Neural cell (in vitro differentiated cells): ENCODE data around the gene ABHD2. TPM values are rescaled to one million over a fixed set of nuclear protein-coding genes. Genes with fewer than 3 reads are reported as not detected.
"Not testable (repeated sequence)": the region's sequence is repeated elsewhere in the genome, so short reads cannot be mapped to it uniquely, and the experiment has no call there.

ENCODE experiments used
- H2AFZ ChIP-seq: fragments of 200-600, 300-800 bp; sonication (generic), shearing (Covaris generic); 2 replicates; pipeline ENCODE4 v1.6.0; 2014; ENCODE audit warnings: low read depth, mild to moderate bottlenecking, antibody characterized with exemption, low read length, moderate library complexity
- H3F3A ChIP-seq: fragments of 200-600 bp; shearing (Covaris generic); 2 replicates; pipeline ENCODE4 v1.6.1; 2016; ENCODE audit warnings: mild to moderate bottlenecking, moderate library complexity, mixed read lengths, antibody characterized with exemption, low read length; ENCODE audit not compliant: insufficient read depth, poor library complexity, severe bottlenecking
- H3K27ac ChIP-seq: fragments of 200-600, 300-800 bp; sonication (generic), shearing (Covaris generic); 2 replicates; pipeline ENCODE4 v1.5.1; 2014; ENCODE audit warnings: mild to moderate bottlenecking, low read length, moderate library complexity
- H3K27me3 ChIP-seq: fragments of 300-800, 200-600 bp; sonication (generic), shearing (Covaris generic); 2 replicates; pipeline ENCODE4 v1.6.0; 2014; ENCODE audit warnings: mild to moderate bottlenecking, low read depth, low read length, moderate library complexity; ENCODE audit not compliant: insufficient read depth
- H3K36me3 ChIP-seq: fragments of 300-800, 200-600 bp; sonication (generic), shearing (Covaris generic); 2 replicates; pipeline ENCODE4 v1.5.1; 2014; ENCODE audit warnings: mild to moderate bottlenecking, antibody characterized with exemption, low read length, moderate library complexity; ENCODE audit not compliant: insufficient read depth
- H3K4me2 ChIP-seq: fragments of 300-800, 200-600 bp; sonication (generic), shearing (Covaris generic); 2 replicates; pipeline ENCODE4 v1.6.0; 2014; ENCODE audit warnings: mild to moderate bottlenecking, low read length
- H3K4me3 ChIP-seq: fragments of 300-800, 200-600 bp; sonication (generic), shearing (Covaris generic); 2 replicates; pipeline ENCODE4 v1.5.1; 2014; ENCODE audit warnings: mild to moderate bottlenecking, low read length, moderate library complexity
- H3K79me2 ChIP-seq: fragments of 200-600 bp; shearing (Covaris generic); replicated peaks from 2 replicates; pipeline ENCODE4 v1.6.0; 2014; ENCODE audit warnings: mild to moderate bottlenecking, low read length, moderate library complexity; ENCODE audit not compliant: insufficient read depth
- H3K9ac ChIP-seq: fragments of 300-800, 200-600 bp; sonication (generic), shearing (Covaris generic); 2 replicates; pipeline ENCODE4 v1.6.1; 2016; ENCODE audit warnings: mild to moderate bottlenecking, low read length, mixed read lengths
- H3K9me2 ChIP-seq: fragments of 200-600 bp; shearing (Covaris generic); 2 replicates; pipeline ENCODE4 v1.6.1; 2016; ENCODE audit warnings: mild to moderate bottlenecking, low read length, mixed read lengths; ENCODE audit not compliant: insufficient read depth
- H3K9me3 ChIP-seq: fragments of 200-600, 300-800 bp; sonication (generic), shearing (Covaris generic); 2 replicates; pipeline ENCODE4 v1.6.1; 2016; ENCODE audit warnings: mild to moderate bottlenecking, mixed run types, low read length, moderate library complexity, mixed read lengths
- H4K20me1 ChIP-seq: fragments of 200-600 bp; shearing (Covaris generic); 2 replicates; pipeline ENCODE4 v1.6.1; 2016; ENCODE audit warnings: mild to moderate bottlenecking, mixed run types; ENCODE audit not compliant: insufficient read depth
- EP300 ChIP-seq: fragments of 450-650 bp; conservative IDR thresholded peaks from 2 replicates; pipeline ENCODE4 v1.6.1; 2014; ENCODE audit warnings: antibody characterized with exemption, mild to moderate bottlenecking, moderate library complexity; ENCODE audit not compliant: poor library complexity, severe bottlenecking
- EZH2 ChIP-seq: fragments of 200-600, 300-800 bp; shearing (Covaris generic), sonication (generic); IDR thresholded peaks from 2 replicates; pipeline ENCODE4 v1.6.1; 2014; ENCODE audit warnings: antibody characterized with exemption, low read length, borderline replicate concordance, mild to moderate bottlenecking; ENCODE audit not compliant: insufficient read depth, poor library complexity, severe bottlenecking
- MXI1 ChIP-seq: fragments of 450-650 bp; conservative IDR thresholded peaks from 2 replicates; pipeline ENCODE4 v1.6.1; 2014; ENCODE audit warnings: antibody characterized with exemption, mild to moderate bottlenecking; ENCODE audit not compliant: poor library complexity, severe bottlenecking
- POLR2AphosphoS5 ChIP-seq: IDR thresholded peaks from 2 replicates; pipeline ENCODE4 v1.6.1; 2012
- RAD21 ChIP-seq: fragments of 450-650 bp; conservative IDR thresholded peaks from 2 replicates; pipeline ENCODE4 v1.6.1; 2014; ENCODE audit warnings: antibody characterized with exemption, mild to moderate bottlenecking, moderate library complexity
- SMC3 ChIP-seq: fragments of 450-650 bp; conservative IDR thresholded peaks from 2 replicates; pipeline ENCODE4 v1.6.1; 2014; ENCODE audit warnings: antibody characterized with exemption, mild to moderate bottlenecking, moderate library complexity; ENCODE audit not compliant: poor library complexity
- TAF1 ChIP-seq: IDR thresholded peaks from 2 replicates; pipeline ENCODE4 v1.6.1; 2012; ENCODE audit warnings: low read depth
- polyA plus RNA-seq: library from polyadenylated mRNA; depleted of rRNA; stranded (reverse); fragments of >200 nt; gene quantifications from 2 replicates; pipeline ENCODE4 v1.2.3, GENCODE V29; 2014
- TF ChIP-seq, protein P1 (sequence below): IDR thresholded peaks from 2 replicates; pipeline ENCODE4 v1.6.1; 2012; ENCODE audit warnings: borderline replicate concordance
- TF ChIP-seq, protein P2 (sequence below): fragments of 450-650 bp; IDR thresholded peaks from 2 replicates; pipeline ENCODE4 v1.5.1; 2014; ENCODE audit warnings: antibody characterized with exemption, mild to moderate bottlenecking, moderate library complexity; ENCODE audit not compliant: poor library complexity, severe bottlenecking

The ABHD2 gene
- polyA plus RNA-seq, 1 donor from 2014 or later: 19.0 TPM

DNA sequence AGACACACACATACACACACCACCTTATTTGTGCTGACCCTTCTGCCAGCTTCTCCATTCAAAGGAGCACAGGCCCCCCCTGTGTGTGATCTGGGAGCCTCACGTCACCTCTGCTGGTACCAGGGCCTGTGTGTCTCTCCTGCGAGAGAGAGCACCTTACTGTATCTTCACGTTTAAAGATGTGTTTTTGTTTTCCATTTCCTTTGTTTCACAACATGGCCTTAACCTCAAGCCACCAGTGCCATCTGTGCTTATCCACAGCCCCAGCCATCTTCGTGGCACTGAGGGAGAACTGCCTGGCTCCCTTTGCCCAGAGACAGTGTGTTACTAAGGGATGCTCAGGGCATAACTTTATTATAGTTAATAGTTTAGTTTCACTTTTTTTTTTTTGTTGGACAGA is 52.3 kb downstream of the ABHD2 start:
- no peak overlapping the region for H3K4me3 ChIP-seq
- no peak for TF ChIP-seq RAD21
- no peak for TF ChIP-seq SMC3
- TF ChIP-seq, protein P1, sequence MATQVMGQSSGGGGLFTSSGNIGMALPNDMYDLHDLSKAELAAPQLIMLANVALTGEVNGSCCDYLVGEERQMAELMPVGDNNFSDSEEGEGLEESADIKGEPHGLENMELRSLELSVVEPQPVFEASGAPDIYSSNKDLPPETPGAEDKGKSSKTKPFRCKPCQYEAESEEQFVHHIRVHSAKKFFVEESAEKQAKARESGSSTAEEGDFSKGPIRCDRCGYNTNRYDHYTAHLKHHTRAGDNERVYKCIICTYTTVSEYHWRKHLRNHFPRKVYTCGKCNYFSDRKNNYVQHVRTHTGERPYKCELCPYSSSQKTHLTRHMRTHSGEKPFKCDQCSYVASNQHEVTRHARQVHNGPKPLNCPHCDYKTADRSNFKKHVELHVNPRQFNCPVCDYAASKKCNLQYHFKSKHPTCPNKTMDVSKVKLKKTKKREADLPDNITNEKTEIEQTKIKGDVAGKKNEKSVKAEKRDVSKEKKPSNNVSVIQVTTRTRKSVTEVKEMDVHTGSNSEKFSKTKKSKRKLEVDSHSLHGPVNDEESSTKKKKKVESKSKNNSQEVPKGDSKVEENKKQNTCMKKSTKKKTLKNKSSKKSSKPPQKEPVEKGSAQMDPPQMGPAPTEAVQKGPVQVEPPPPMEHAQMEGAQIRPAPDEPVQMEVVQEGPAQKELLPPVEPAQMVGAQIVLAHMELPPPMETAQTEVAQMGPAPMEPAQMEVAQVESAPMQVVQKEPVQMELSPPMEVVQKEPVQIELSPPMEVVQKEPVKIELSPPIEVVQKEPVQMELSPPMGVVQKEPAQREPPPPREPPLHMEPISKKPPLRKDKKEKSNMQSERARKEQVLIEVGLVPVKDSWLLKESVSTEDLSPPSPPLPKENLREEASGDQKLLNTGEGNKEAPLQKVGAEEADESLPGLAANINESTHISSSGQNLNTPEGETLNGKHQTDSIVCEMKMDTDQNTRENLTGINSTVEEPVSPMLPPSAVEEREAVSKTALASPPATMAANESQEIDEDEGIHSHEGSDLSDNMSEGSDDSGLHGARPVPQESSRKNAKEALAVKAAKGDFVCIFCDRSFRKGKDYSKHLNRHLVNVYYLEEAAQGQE: no peak
- TF ChIP-seq EZH2: no peak
- no peak for TF ChIP-seq MXI1
- TF ChIP-seq, protein P2, sequence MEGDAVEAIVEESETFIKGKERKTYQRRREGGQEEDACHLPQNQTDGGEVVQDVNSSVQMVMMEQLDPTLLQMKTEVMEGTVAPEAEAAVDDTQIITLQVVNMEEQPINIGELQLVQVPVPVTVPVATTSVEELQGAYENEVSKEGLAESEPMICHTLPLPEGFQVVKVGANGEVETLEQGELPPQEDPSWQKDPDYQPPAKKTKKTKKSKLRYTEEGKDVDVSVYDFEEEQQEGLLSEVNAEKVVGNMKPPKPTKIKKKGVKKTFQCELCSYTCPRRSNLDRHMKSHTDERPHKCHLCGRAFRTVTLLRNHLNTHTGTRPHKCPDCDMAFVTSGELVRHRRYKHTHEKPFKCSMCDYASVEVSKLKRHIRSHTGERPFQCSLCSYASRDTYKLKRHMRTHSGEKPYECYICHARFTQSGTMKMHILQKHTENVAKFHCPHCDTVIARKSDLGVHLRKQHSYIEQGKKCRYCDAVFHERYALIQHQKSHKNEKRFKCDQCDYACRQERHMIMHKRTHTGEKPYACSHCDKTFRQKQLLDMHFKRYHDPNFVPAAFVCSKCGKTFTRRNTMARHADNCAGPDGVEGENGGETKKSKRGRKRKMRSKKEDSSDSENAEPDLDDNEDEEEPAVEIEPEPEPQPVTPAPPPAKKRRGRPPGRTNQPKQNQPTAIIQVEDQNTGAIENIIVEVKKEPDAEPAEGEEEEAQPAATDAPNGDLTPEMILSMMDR: no peak
- no peak for TF ChIP-seq EP300
- no peak for TF ChIP-seq TAF1
- no peak for TF ChIP-seq POLR2AphosphoS5
- no peaks in the 10 kb centered on the region for H3K27me3 ChIP-seq
- no peaks in the 10 kb centered on the region for H3F3A ChIP-seq
- H3K36me3 ChIP-seq: no peaks in the 10 kb centered on the region
- H3K9me3 ChIP-seq: no peaks in the 10 kb centered on the region
- H3K27ac ChIP-seq: no peak overlapping the region
- no peaks in the 10 kb centered on the region for H3K79me2 ChIP-seq
- no peaks in the 10 kb centered on the region for H3K9me2 ChIP-seq
- H2AFZ ChIP-seq: no peak overlapping the region
- no peaks in the 10 kb centered on the region for H4K20me1 ChIP-seq
- H3K4me2 ChIP-seq: no peak overlapping the region
- no peak overlapping the region for H3K9ac ChIP-seq

DNA sequence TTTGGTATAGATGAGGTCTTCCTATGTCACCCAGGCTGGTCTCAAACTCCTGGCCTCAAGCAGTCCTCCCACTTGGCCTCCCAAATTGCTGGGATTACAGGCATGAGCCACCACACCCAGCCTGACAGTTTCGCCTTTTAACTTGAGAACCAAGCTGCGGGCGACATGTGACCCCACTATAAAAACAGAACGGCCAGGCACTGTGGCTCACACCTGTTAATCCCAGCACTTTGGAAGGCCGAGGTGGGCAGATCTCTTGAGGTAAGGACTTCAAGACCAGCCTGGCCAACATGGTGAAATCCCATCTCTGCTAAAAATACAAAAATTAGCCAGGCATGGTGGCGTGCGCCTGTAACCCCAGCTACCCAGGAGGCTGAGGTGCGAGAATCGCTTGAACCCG is 52.9 kb downstream of the ABHD2 start:
- H3K9ac ChIP-seq, H2AFZ ChIP-seq, H3K4me3 ChIP-seq, H3K27ac ChIP-seq, H3K36me3 ChIP-seq, H3K9me2 ChIP-seq, H3K9me3 ChIP-seq, H4K20me1 ChIP-seq, H3K27me3 ChIP-seq, H3K79me2 ChIP-seq, H3F3A ChIP-seq, H3K4me2 ChIP-seq: not testable (repeated sequence)

DNA sequence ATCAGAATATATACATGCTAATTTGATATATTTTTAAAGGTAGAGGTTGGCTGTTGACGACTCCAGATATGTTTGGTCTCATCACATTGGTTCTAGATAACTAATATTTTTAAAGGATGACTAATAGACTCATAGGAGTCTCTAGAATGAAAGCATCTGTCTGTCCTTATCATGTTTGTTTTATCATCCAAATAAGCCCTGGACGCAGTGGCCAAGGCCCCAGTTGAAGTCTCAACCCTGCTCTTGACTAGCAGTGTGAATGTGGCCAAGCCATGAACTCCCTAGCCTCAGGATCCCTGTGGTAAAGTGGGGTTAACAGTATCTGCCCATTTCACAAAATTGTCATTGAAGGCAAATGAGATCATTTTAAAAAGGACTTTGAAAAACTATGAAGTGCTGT is 53.6 kb downstream of the ABHD2 start:
- no peak overlapping the region for H3K9ac ChIP-seq
- no peaks in the 10 kb centered on the region for H3K9me2 ChIP-seq
- no peaks in the 10 kb centered on the region for H3K27me3 ChIP-seq
- H3K36me3 ChIP-seq: no peaks in the 10 kb centered on the region
- H3K79me2 ChIP-seq: no peaks in the 10 kb centered on the region
- H2AFZ ChIP-seq: no peak overlapping the region
- no peaks in the 10 kb centered on the region for H3F3A ChIP-seq
- H3K9me3 ChIP-seq: no peaks in the 10 kb centered on the region
- H4K20me1 ChIP-seq: no peaks in the 10 kb centered on the region
- H3K4me2 ChIP-seq: no peak overlapping the region
- H3K27ac ChIP-seq: no peak overlapping the region
- TF ChIP-seq POLR2AphosphoS5: no peak
- no peak overlapping the region for H3K4me3 ChIP-seq
